CD4-positive, alpha-beta T cell treated with Interleukin-21 for 1 hour (primary cell): ENCODE data around the gene DDX20.

Source experiments
- DNase-seq: peaks from one replicate; pipeline ENCODE4 v3.0.0-alpha.2; 2020

The DDX20 gene

GRCh38 chr1:111755331-111756123 lies at the start of gene DDX20:
Gene DDX20 (plus strand): TSS chr1:111755901. CDS start chr1:111755925, 24 bp downstream.
- peak; percentile 93 for DNase-seq

- DNase-seq = no peak
Observed at GRCh38 chr1:111706921-111707320, 48.8 kb upstream of the DDX20 start.

GRCh38 chr1:111707906-111708305 lies 47.8 kb upstream of the DDX20 start:
- no peak for DNase-seq

- DNase-seq = no peak
Observed at GRCh38 chr1:111709986-111710385, 45.7 kb upstream of the DDX20 start.

GRCh38 chr1:111716333-111716732 lies 39.4 kb upstream of the DDX20 start:
- no peak for DNase-seq

GRCh38 chr1:111717450-111717849 lies 38.3 kb upstream of the DDX20 start:
- DNase-seq = no peak

- DNase-seq = no peak
Observed at GRCh38 chr1:111719135-111719534, 36.6 kb upstream of the DDX20 start.

GRCh38 chr1:111719674-111720132 lies 36.0 kb upstream of the DDX20 start:
- DNase-seq = no peak

- no peak for DNase-seq
Observed at GRCh38 chr1:111720274-111720976, 35.3 kb upstream of the DDX20 start.

GRCh38 chr1:111720977-111721786 lies 34.5 kb upstream of the DDX20 start:
- no peak for DNase-seq

- peak; percentile 57 for DNase-seq
Observed at GRCh38 chr1:111723091-111723806, 32.5 kb upstream of the DDX20 start.

GRCh38 chr1:111723871-111724270 lies 31.8 kb upstream of the DDX20 start:
- no peak for DNase-seq

GRCh38 chr1:111725192-111725591 lies 30.5 kb upstream of the DDX20 start:
- DNase-seq = no peak

- DNase-seq = no peak
Observed at GRCh38 chr1:111727056-111727455, 28.6 kb upstream of the DDX20 start.

GRCh38 chr1:111729271-111729921 lies 26.3 kb upstream of the DDX20 start:
- no peak for DNase-seq

- DNase-seq = no peak
Observed at GRCh38 chr1:111729946-111730681, 25.6 kb upstream of the DDX20 start.

- no peak for DNase-seq
Observed at GRCh38 chr1:111730706-111731105, 25.0 kb upstream of the DDX20 start.

- DNase-seq = no peak
Observed at GRCh38 chr1:111731956-111732355, 23.7 kb upstream of the DDX20 start.

- DNase-seq = no peak
Observed at GRCh38 chr1:111732718-111733117, 23.0 kb upstream of the DDX20 start.

GRCh38 chr1:111733183-111733991 lies 22.3 kb upstream of the DDX20 start:
- DNase-seq = peak; percentile 40

GRCh38 chr1:111733992-111734341 lies 21.7 kb upstream of the DDX20 start:
- DNase-seq = no peak
